Measurements from ENCODE around the gene UBL4B.

GRCh38 chr1:110135666-110136065, 23.4 kb downstream of the UBL4B start:
- TF ChIP-seq POLR2A (IDR thresholded peaks at IDR 0.05): no peak
- TF ChIP-seq, protein P1, sequence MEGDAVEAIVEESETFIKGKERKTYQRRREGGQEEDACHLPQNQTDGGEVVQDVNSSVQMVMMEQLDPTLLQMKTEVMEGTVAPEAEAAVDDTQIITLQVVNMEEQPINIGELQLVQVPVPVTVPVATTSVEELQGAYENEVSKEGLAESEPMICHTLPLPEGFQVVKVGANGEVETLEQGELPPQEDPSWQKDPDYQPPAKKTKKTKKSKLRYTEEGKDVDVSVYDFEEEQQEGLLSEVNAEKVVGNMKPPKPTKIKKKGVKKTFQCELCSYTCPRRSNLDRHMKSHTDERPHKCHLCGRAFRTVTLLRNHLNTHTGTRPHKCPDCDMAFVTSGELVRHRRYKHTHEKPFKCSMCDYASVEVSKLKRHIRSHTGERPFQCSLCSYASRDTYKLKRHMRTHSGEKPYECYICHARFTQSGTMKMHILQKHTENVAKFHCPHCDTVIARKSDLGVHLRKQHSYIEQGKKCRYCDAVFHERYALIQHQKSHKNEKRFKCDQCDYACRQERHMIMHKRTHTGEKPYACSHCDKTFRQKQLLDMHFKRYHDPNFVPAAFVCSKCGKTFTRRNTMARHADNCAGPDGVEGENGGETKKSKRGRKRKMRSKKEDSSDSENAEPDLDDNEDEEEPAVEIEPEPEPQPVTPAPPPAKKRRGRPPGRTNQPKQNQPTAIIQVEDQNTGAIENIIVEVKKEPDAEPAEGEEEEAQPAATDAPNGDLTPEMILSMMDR (IDR thresholded peaks at IDR 0.05 in 8 of 11, conservative IDR thresholded peaks at IDR 0.05 in 3 of 11): no peak

Data from spleen (tissue), 7 donors.